Femur (tissue), 1 donor: Measurements from ENCODE around the gene APBA2.

ENCODE experiments used
- DNase-seq: peaks from one replicate; pipeline ENCODE4 v3.0.0-alpha.2; 2017

Gene APBA2

DNA sequence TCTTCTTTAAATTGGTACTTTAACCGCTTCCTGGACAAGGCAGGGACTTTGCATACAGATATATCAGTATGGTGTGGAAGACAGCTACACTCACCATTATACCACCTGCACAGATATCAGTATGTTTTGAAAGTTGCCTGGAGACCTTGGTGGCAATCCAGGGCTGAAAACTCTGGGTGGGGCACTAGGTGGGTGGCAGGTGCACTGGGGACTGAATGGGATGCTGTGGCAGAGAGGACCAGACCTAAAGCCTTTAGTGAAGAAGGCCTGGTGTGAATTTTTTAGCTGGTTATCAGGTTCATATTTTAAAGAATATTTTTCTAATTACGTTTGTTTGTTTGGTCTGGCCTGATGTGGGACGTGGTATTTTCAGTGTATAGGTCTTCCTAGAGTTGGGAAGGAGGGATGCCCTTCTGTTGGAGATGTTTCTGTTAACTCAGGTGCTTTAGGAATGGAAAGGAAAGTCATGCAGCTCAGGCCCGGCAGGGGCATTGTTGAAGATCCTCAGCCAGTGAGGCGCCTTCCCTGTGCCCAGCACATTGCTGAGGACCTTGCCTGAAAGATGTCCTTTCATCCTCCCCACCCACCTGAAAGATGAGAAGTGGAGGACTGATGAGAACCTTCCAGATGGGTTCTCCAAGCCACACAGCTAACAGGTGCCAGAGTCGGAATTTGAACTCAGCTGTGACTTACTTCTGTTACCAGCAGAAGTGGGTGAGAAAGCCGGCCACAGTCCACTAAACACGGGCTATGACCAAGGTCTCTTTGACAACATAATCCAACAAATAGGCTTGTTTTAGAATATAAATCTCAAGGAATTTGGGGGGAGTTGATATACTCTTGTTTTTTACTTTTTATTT, 77.3 kb downstream of the APBA2 start:
- DNase-seq: no peak

DNA sequence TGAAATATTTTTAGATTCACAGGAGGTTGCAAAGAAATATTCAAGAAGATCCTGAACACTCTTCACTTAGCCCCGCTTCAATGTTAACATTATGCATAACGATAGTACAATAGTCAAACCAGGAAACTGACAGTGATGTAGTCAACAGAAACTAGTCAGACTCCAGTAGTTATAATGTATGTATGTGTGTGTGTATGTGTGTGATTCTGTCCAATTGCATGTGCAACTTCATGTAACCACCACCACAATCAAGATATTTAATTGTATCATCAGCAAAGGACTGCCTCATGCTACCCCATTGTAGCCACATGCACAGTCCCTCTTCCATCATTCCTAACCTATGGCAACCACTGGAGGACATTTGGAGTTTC, 77.9 kb downstream of the APBA2 start:
- DNase-seq: no peak

DNA sequence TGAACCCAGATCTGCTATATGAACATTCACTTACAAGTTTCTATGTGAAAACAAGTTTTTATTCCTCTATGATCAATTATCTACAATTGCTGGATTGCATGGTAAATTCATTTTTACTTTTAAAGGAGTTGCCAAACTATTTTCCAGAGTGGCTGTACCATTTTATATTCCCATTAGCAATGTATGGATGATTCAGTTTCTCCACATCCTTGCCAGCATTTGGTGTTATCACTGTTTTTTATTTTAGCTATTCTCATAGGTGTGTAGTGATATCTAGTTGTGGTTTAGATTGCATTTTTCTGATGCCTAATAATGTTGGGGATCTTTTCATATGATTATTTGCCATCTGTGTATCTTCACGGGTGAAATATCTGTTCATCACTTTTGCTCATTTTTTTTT, 78.3 kb downstream of the APBA2 start:
- no peak for DNase-seq

DNA sequence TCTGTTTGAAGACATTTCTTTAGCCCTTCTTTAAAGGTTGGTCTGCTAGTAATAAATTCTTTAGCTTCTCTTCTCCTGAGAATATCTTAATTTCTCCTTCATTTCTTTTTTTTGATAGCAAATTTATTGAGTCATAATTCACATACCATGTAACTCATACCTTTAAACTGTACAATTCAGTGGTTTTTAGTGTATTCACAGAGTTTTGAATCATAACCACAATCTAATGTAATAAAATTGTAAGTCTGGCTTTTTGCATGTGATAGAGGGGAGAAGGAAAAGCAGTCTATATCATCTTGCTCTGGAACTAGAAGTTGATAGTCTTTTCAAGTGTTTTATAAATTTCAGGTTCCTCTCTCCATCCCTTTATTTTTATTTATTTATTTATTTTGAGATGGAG, 81.3 kb downstream of the APBA2 start:
- no peak for DNase-seq

DNA sequence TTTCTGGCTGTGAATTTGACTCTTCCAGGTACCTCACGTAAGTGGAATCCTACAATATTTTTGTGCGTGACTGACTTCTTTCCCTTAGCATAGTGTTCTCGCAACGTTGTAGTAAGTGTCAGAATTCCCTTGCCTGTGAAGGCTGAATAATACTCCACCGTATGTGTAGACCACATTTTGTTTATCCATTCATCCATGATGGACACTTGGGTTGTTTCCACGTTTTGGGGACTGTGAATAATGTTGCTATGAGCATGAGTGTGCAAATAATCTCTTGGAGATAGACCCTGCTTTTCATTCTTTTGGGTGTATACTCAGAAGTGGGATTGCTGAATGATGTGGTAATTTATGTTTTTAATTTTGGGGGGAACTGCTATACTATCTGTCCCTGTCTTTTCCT, 82.2 kb downstream of the APBA2 start:
- DNase-seq: no peak

DNA sequence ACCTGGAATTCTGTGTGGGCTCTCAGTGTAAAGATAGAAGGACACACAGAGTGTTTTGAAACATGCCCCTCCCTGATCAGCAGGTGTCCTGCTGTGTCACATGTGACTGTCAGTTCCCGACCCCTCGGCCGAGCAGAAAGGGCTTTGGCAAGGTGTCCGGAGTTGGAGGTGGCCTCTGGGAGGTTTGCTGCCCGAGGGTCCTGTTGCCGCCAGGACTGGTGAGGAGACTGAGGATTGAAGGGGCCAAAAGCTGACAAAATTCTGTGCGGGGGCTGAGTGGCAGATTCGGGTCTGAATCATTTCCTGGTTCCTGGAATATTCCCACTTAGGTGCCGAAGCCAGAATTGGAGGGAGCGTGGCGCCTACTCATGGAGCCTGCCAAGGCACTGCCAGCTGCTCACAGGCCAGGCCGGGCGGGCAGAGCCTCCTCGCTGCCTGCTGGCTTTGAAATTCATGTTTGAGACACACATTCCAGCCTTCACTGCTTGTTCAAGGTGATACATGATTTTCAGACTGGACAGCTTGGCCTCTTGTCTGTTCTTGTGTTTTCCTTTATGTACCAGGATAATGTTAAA, 83.8 kb downstream of the APBA2 start:
- no peak for DNase-seq

DNA sequence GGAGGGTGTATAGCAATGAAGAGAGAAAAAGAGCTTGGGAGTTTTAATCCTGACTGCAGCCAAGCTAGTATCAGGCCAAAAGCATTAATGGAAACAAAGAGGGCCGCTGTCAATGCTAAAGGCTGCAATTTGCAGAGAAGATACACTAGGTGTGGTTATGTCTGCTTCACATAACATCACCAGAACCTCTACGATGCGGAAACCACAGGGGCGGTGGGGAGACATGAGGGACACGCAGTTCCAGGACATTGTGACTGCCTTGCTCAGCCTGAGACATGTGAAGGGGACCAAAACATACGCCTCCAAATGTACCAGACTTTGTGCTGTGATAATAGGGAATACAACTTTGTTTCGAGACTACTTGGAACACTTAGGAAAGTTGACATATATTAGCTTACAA, 88.4 kb downstream of the APBA2 start:
- no peak for DNase-seq

DNA sequence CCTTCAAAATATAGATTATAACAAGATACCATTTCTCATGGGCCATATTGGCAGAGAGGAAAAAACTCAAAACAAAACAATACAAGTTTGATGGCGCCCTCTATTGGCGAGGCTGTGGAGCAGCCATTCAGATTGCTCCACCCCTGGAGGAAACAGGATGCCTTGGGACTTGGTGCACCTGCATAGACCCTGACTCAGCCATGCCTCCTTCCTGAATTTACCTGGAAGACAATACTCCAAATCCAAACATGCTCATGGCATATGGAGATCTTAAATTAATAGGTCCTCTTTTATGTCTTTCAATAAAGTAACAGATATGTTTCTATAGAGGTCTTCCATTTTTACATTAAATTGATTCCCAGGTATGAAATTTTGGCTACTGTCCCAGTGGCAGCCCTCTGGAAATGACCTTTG, 90.0 kb downstream of the APBA2 start:
- DNase-seq: no peak

DNA sequence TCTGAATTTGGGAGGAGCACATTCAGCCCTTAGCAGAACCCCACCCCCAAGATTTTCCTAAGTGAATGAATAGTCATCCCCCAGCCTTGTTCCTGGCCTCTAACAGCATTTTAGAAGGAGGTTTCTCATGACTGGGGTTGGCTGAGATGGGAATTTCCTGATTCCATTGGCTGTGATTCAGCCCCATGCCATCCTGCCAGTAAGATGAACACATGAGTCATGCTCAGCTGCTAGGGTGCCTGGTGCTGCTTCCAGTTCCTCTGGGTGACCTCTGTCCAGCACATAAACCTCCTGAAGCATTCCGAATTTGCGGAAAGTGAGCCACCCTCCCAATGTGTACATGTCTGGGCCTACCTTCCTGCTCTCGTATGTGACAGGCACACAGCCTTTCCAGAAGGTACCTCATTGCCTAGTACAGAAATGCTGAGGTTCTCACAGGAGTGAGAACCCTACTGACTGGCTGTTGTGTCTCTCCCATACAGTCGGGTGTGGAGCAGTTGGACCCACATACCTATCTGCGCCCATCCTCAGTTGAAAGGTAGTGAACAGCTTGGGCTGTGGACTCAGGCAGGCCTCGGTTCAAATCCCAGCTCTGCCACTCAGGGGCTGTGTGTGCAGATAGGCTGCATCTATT, 91.7 kb downstream of the APBA2 start:
- peak; percentile 68 for DNase-seq

DNA sequence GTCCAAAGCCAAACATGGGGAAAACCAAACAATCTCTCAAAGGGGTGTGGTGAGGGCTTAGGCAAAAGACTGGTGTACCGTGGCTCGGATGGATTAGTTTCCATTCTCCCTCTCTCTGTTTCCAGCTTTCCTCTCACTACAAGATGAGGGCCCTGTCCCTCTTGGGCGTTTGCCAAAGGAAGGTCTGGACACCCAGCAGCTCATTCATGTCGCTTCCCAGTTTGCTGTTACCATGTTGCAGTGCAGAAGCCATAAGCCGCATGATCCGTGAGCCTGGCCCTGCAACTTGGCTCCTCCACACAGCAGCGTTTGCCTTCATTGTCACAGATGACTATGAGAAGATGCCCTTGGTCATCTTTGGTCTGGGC, 92.2 kb downstream of the APBA2 start:
- DNase-seq: no peak

DNA sequence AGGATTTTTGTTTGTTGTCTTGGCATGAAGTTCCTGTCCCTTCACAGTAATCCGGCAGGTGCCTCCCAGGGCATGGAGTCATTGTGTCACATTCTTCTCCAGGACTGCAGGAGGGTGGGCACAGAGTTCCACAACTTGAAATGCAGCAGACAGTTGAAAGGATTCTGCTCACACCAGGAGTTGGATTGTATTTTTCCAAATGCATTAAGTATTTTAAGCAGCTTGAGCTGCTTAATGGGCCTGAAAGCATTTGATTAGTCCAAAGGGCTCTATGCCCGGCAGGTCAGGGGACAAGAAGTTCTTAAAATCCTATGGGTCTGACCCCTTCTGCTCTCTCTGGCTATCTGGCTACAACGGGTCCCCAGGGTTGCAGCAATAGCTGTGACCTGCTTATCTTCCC, 92.9 kb downstream of the APBA2 start:
- DNase-seq: no peak

DNA sequence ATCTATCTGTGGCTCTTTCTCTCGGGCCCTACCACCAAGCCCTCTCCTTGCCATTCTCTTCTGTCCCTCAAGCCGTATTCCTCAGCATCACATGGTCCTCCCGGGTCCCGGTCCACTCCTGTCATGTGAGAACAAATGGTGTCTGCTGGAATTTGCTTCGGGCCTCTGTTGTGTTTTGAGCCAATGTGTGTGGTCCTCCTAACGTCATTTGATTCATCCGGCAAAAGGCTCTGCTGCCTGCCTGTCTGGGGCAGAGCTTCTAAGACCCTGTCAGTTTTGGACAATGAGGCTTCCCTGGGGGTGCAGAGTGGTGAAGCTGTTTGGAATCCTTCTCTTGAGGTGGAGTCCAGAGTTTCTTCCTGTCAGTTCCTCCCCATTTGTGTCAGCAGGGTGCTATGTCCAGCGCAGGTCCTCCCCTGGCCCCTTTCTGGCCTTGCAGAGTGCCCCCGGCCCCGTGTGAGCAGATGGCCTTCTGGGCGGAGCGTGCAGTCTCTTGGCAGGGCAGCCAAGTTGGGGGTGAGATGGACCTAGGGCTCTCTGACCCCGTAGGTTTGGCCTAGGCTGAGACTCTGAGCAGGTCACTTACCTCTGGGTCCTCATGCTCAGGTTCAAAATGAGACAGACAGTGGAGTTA, 93.6 kb downstream of the APBA2 start:
- no peak for DNase-seq

DNA sequence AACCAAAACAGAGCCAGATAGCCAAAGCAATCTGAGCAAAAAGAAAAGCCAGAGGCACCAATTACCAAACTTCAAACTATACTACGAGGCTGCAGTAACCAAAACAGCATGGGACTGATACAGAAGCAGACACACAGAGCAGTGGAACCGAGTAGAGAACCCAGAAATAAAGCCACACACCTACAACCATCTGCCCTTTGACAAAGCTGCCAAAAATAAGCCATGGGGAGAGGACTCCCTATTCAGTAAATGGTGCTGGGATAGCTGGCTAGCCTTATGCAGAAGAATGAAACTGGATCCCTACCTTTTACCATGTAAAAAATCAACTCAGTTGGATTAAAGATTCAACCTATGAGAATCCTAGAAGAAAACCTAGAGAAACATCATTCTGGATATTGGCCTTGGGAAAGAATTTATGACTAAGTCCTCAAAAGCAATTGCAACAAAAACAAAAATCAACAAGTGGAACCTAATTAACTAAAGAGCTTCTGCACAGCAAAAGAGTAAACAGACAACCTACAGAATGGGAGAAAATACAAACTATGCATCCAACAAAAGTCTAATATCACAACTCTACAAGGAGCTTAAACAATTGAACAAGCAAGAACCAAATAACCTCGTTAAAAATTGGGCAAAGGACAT, 95.1 kb downstream of the APBA2 start:
- DNase-seq: no peak

DNA sequence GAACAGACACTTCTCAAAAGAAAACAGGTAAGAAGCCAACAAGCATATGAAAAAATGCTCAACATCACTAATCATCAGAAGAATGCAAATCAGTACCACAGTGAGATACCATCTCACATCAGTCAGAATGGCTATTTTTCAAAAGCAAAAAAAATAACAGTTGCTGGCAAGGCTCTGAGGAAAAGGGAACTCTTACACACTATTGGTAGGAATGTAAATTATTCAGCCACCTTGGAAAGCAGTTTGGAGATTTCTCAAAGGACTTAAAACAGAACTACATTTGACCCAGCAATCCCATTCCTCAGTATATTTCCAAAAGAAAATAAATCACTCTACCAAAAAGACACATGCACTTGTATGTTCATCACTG, 95.6 kb downstream of the APBA2 start:
- no peak for DNase-seq

DNA sequence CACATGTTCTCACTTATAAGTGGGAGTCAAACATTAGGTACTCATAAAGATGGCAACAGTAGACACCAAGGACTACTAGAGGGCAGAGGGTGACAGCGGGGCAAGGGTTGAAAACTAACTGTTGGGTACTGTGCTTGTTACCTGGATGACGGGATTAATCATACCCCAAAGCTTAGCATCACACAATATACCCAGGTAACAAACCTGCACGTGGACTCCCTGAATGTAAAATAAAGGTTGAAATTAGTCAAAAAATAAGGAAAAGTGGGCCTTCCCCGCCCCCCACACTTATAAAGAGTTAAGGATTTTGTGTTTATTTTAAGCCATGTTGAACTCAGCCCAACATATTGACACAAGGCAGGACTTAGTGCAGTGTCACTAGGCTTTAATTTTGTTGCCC, 96.1 kb downstream of the APBA2 start:
- DNase-seq: no peak

DNA sequence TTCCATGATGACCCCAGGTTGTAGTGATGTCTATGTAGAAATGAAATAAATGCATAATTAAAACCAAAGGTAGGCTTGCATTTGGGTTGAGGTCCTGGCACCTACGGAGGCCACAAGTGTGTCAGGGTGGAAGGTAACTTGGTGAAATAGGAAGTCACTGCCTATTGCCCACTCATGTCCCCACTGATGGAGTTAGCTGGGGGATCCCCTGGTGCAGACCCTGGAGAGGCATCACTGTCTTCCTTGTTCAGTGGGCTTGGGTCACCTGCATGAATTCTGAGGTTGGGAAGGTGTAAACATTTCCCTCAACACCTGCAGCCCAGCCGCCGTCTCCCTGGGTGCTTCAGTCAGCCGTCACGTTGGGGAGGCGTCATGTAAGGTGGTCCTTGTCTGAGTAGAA, 97.1 kb downstream of the APBA2 start:
- no peak for DNase-seq

DNA sequence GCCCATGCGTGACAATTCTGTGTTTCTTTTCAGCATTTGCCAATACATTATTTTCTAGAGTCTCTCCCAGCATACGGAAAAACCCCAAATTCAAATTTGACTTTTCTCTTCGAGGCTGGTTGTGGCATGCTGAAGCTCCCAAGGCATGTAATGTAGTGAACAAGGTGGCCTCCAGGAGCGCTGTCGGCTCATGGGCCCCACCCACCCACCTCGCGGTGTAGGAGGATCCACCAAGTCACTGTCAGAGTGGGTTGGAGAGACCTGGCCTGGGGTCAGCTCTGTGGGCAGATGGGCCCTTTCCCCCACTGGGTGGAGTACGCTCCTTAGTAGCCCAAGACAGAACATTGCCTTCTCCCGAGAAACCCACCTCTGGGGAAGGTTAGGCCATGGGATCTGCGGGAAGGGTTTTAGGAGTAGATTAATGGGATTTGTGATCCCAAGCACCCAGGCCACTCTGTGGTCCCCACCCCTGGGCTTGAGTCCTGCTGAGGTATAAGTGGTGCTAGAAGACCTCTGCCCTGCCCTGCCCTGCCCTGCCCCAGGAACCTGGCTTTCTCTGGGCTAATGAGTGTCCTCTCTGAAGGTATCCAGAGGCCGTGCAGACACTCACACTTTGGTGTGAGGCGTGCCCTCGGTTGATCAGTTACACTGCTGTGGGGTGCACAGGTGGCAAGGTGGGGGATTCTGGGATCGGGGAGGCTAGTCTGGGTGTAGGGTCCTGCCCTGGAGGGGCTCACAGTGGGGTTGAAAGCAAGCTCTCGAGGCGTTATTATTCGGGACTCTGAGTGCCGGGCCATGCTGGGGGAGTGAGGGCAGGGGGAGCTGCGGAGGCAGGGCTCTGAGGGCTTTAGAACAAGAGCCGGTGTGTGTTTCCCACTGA, 97.9 kb downstream of the APBA2 start:
- no peak for DNase-seq

DNA sequence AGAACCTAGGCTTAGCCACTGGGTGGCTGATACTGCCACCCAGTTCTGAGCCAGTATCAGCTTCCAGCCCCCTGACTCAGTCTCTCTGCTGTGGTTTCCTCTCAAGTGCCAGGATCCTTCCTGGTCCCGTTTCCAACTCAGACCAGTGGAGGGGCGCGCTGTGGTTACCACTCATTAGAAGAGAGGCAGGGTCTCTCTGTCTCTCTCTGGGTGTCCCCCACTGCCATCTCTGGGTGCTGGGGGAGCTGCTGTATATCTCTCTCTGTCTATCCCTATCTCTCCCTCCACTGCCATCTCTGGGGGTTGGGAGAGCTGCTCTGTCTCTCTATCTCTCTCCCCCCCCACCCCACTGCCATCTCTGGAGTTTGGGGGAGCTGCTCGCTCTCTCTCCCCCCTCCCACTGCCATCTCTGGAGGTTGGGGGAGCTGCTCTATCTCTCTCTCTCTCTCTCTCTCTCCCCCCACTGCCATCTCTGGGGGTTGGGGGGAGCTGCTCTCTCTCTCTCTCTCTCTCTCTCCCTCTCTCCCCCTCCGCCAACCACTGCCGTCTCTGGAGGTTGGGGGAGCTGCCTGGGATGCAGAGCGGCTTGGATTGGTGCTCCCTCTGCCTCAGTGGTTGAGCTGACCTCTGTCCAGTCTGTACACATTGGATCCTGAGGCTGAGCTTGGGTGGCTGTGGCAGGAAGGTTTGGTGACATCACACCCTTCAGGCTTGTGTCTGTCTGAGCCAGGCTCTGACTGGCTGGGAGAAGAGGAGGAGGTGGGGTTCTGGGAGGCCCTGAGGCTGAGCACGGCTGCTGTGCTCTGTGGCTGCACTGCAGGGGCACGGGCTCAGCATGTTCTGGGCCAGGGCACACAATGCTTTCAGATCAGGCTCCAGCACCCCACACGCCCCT, 98.9 kb downstream of the APBA2 start:
- DNase-seq: peak; percentile 64

DNA sequence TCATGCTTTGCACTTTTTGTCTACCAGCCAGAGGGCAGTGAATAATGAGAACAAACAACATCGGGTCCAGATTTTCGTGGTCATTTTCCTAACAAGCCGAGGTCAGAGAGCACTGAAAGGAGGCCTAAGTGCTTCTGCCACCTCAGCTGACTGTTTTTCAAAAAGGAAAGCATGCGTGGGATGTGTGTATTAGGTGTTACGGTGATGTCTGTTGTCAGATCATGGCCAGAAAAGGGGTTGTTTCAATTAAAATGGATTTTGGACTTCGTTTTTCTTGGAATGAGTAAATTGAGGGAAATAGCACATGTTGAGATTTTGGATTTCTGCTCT, 99.5 kb downstream of the APBA2 start:
- DNase-seq: no peak

DNA sequence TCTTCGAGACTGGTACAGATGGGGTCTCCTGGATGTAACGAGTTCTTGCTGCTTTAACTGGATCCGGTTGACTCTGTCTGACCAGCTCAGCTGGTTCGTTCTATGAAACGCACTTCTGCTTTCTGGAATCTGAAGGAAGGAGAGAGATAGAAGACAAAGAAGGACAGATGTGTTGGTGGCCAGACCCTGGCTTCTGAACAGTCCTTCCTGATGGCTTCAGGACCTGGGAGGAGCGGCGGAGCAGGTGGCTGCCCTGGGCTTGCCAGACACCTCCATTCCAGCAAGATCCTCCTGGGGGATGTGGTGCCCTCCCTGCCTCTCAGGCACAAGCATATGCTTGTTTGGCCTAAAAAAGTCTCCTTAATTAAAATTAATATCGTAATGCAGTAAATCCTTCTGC, 99.9 kb downstream of the APBA2 start:
- no peak for DNase-seq

DNA sequence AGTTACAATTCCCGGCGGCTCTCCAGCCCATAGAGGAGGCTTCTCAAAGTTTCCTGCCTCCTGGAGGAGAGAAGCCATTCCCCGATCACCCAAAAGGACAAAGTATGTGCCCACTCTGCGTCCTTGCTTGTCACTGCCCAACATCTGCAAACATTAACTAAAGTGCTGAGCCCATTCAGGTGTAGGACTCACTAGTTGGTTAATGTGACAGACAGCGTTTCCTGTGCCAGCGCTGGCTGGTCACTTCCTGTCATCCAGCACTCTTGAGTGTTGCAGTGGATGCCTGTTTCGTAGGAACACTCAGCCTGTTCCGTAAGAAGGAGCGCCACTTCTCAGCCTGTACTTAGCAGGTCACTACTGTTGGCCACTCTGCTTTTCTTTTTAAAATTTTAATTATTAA, 100.3 kb downstream of the APBA2 start:
- DNase-seq: no peak

DNA sequence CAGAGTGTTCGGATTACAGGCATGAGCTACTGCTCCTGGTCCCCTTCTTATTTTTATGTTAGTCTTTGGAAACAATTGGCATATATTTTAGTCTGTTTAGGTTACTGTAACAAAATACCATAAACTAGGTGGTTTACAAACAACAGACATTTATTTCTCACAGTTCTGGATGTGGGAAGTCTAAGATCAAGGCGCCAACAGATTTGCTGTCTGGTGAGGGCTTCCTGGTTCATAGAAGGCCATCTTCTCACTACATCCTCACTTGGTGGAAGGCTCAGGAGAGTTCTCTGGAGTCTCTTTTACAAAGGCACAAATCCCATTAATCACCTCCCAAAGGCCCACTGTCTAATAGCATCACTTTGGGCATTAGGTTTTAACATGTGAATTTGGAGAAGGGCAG, 101.0 kb downstream of the APBA2 start:
- DNase-seq: no peak
